HS-5 (cell line): ENCODE measurements around the gene IGSF10.

ENCODE experiments used
- DNase-seq: peaks from one replicate; pipeline ENCODE4 v3.0.0-alpha.2; 2012; ENCODE audit warnings: low read depth

The IGSF10 gene

GRCh38 chr3:151460228-151460627 is 633 bp downstream of the IGSF10 start:
- DNase-seq, result no peak

- no peak for DNase-seq
These were observed 1.5 kb downstream of the IGSF10 start for GRCh38 chr3:151459358-151459757.

- DNase-seq, result no peak
These were observed 4.8 kb downstream of the IGSF10 start for GRCh38 chr3:151456065-151456464.

- no peak for DNase-seq
These were observed 8.0 kb downstream of the IGSF10 start for GRCh38 chr3:151452841-151453240.

GRCh38 chr3:151452368-151452767 is 8.5 kb downstream of the IGSF10 start:
- no peak for DNase-seq

GRCh38 chr3:151446002-151446340 is 14.9 kb downstream of the IGSF10 start:
- DNase-seq, result no peak

GRCh38 chr3:151445273-151446001 is 15.4 kb downstream of the IGSF10 start:
- DNase-seq, result peak; percentile 84

GRCh38 chr3:151443583-151443982 is 17.3 kb downstream of the IGSF10 start:
- DNase-seq, result no peak

- DNase-seq, result no peak
These were observed 19.9 kb downstream of the IGSF10 start for GRCh38 chr3:151440940-151441339.

GRCh38 chr3:151439652-151440125 is 21.2 kb downstream of the IGSF10 start:
- peak; percentile 53 for DNase-seq

- DNase-seq, result no peak
These were observed 23.0 kb downstream of the IGSF10 start for GRCh38 chr3:151437906-151438305.

GRCh38 chr3:151436675-151437446 is 24.0 kb downstream of the IGSF10 start:
- DNase-seq, result no peak

GRCh38 chr3:151434151-151434890 is 26.5 kb downstream of the IGSF10 start:
- DNase-seq, result peak; percentile 73

- no peak for DNase-seq
These were observed 28.1 kb downstream of the IGSF10 start for GRCh38 chr3:151432616-151433372.

- peak; percentile 61 for DNase-seq
These were observed 28.9 kb downstream of the IGSF10 start for GRCh38 chr3:151431940-151432339.

- DNase-seq, result no peak
These were observed 29.9 kb downstream of the IGSF10 start for GRCh38 chr3:151430821-151431484.

- no peak for DNase-seq
These were observed 32.5 kb downstream of the IGSF10 start for GRCh38 chr3:151428386-151428785.

- DNase-seq, result no peak
These were observed 34.6 kb downstream of the IGSF10 start for GRCh38 chr3:151426341-151426657.

GRCh38 chr3:151425627-151426340 is 35.1 kb downstream of the IGSF10 start:
- no peak for DNase-seq

- no peak for DNase-seq
These were observed 37.8 kb downstream of the IGSF10 start for GRCh38 chr3:151423091-151423490.

- no peak for DNase-seq
These were observed 38.9 kb downstream of the IGSF10 start for GRCh38 chr3:151421938-151422337.
